ENCODE measurements around the gene ST3GAL4. TPM values are rescaled to one million over a fixed set of nuclear protein-coding genes. Genes with fewer than 3 reads are reported as not detected.

ST3GAL4 gene
- total and polyA plus RNA-seq, 10 of the 15 experiments (the other 5 are each of a cell fraction or from before 2014, with no cell fraction given) = 3.8 to 8.1 (median 6.5) TPM; not detected in 2

DNA sequence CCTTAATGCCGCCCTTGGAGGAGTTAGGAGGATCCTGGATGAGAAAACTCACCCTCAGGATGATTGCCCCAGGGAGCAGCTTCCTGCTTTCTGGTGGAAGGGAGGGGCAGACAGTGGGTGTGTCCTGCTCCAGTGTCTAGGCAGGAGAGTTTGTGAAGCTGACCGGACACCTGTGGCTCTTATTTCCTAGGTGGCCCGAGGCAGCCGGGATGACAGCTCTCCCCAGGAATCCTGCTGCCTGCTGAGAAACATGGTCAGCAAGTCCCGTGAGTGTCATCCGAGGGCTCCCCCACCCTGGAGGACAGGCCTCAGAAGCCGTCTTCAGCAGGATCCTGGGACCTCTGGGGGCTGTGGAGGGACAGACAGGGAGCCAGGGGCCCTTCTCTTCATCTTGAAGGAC is 50.4 kb downstream of the ST3GAL4 start (continued):
- TF ChIP-seq, protein P1, sequence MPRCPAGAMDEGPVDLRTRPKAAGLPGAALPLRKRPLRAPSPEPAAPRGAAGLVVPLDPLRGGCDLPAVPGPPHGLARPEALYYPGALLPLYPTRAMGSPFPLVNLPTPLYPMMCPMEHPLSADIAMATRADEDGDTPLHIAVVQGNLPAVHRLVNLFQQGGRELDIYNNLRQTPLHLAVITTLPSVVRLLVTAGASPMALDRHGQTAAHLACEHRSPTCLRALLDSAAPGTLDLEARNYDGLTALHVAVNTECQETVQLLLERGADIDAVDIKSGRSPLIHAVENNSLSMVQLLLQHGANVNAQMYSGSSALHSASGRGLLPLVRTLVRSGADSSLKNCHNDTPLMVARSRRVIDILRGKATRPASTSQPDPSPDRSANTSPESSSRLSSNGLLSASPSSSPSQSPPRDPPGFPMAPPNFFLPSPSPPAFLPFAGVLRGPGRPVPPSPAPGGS (IDR thresholded peaks at IDR 0.05; ENCODE audit: borderline replicate concordance, insufficient read depth, low read depth, low read length, poor library complexity, severe bottlenecking) = no peak
- no peak for TF ChIP-seq NRF1 (conservative IDR thresholded peaks at IDR 0.05; ENCODE audit: low read depth, low read length)
- no peak for TF ChIP-seq MYC (IDR thresholded peaks at IDR 0.05; ENCODE audit: insufficient read depth, insufficient read length, insufficient replicate concordance, low read length, severe bottlenecking)
- no peak for TF ChIP-seq CHD4 (IDR thresholded peaks at IDR 0.05)
- no peak for TF ChIP-seq ZNF384 (IDR thresholded peaks at IDR 0.05; ENCODE audit: borderline replicate concordance, low read depth, low read length)
- no peak for TF ChIP-seq CREM (IDR thresholded peaks at IDR 0.05; ENCODE audit: low read depth)
- TF ChIP-seq KAT2A (conservative IDR thresholded peaks at IDR 0.05; ENCODE audit: control insufficient read depth, low read depth, low read length) = no peak
- TF ChIP-seq BHLHE40 (IDR thresholded peaks at IDR 0.05; ENCODE audit: borderline replicate concordance in 1 of 2, low read depth in 2 of 2, low read length in 1 of 2) = no peak

DNA sequence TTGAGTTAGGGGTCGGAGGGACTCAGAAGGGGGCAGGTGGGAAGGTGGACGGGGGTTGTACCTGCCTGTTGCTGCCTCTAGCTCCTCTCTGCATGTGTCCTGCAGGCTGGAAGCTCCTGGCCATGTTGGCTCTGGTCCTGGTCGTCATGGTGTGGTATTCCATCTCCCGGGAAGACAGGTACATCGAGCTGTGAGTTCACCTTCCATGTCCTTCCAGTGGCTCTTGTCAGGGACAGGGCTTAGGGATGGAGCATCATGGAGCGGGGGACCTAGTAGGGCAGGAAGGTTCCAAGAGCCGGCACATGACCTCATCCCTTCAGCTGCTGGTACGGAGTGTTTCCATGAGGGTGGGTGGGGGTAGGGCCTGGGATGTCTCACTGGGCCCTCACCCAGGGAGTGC is 50.9 kb downstream of the ST3GAL4 start:
- DNase-seq (ENCODE audit: low read depth, low spot score) (no peak), FAIRE-seq (no peak), ATAC-seq (no peak)
- ChIA-PET CTCF (no interaction called here), RAD21 (ENCODE audit: unreplicated experiment) (no interaction called here), POLR2A (no interaction called here), SMC1A (ENCODE audit: uncharacterized antibody, unreplicated experiment) (no interaction called here)
- H2AFZ ChIP-seq (ENCODE audit: control insufficient read depth, low read depth, low read length) = no peak overlapping the region
- in situ Hi-C loops (cut with MboI) = no loop called here
- H3K27me3 ChIP-seq (replicated peaks in 1 of 2; ENCODE audit: control insufficient read depth in 2 of 2, insufficient read depth in 2 of 2, low read length in 1 of 2) = no peaks in the 10 kb centered on the region
- intact Hi-C loops (cut with micrococcal nuclease; ENCODE audit: unreplicated experiment) = no loop called here
- TF ChIP-seq RCOR1 (conservative IDR thresholded peaks at IDR 0.05; ENCODE audit: low read depth, low read length) (no peak), SIX5 (IDR thresholded peaks at IDR 0.05; ENCODE audit: low read depth, low read length, severe bottlenecking) (no peak), IKZF2 (IDR thresholded peaks at IDR 0.05) (no peak)
- TF ChIP-seq, protein P2, sequence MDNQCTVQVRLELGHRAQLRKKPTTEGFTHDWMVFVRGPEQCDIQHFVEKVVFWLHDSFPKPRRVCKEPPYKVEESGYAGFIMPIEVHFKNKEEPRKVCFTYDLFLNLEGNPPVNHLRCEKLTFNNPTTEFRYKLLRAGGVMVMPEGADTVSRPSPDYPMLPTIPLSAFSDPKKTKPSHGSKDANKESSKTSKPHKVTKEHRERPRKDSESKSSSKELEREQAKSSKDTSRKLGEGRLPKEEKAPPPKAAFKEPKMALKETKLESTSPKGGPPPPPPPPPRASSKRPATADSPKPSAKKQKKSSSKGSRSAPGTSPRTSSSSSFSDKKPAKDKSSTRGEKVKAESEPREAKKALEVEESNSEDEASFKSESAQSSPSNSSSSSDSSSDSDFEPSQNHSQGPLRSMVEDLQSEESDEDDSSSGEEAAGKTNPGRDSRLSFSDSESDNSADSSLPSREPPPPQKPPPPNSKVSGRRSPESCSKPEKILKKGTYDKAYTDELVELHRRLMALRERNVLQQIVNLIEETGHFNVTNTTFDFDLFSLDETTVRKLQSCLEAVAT (IDR thresholded peaks at IDR 0.05) = no peak
- TF ChIP-seq, protein P3, sequence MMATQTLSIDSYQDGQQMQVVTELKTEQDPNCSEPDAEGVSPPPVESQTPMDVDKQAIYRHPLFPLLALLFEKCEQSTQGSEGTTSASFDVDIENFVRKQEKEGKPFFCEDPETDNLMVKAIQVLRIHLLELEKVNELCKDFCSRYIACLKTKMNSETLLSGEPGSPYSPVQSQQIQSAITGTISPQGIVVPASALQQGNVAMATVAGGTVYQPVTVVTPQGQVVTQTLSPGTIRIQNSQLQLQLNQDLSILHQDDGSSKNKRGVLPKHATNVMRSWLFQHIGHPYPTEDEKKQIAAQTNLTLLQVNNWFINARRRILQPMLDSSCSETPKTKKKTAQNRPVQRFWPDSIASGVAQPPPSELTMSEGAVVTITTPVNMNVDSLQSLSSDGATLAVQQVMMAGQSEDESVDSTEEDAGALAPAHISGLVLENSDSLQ (IDR thresholded peaks at IDR 0.05) = no peak
- TF ChIP-seq, protein P4, sequence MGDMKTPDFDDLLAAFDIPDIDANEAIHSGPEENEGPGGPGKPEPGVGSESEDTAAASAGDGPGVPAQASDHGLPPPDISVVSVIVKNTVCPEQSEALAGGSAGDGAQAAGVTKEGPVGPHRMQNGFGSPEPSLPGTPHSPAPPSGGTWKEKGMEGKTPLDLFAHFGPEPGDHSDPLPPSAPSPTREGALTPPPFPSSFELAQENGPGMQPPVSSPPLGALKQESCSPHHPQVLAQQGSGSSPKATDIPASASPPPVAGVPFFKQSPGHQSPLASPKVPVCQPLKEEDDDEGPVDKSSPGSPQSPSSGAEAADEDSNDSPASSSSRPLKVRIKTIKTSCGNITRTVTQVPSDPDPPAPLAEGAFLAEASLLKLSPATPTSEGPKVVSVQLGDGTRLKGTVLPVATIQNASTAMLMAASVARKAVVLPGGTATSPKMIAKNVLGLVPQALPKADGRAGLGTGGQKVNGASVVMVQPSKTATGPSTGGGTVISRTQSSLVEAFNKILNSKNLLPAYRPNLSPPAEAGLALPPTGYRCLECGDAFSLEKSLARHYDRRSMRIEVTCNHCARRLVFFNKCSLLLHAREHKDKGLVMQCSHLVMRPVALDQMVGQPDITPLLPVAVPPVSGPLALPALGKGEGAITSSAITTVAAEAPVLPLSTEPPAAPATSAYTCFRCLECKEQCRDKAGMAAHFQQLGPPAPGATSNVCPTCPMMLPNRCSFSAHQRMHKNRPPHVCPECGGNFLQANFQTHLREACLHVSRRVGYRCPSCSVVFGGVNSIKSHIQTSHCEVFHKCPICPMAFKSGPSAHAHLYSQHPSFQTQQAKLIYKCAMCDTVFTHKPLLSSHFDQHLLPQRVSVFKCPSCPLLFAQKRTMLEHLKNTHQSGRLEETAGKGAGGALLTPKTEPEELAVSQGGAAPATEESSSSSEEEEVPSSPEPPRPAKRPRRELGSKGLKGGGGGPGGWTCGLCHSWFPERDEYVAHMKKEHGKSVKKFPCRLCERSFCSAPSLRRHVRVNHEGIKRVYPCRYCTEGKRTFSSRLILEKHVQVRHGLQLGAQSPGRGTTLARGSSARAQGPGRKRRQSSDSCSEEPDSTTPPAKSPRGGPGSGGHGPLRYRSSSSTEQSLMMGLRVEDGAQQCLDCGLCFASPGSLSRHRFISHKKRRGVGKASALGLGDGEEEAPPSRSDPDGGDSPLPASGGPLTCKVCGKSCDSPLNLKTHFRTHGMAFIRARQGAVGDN (IDR thresholded peaks at IDR 0.05) = no peak
- no peaks in the 10 kb centered on the region for H3K9me3 ChIP-seq (replicated peaks; ENCODE audit: control insufficient read depth, insufficient read depth, low read length)
- 60% methylated on average over 8 of the region's 8 CpGs for WGBS (ENCODE audit: insufficient coverage, insufficient replicate concordance, low lambda C conversion rate, missing lambda C conversion rate)
- no peak overlapping the region for H3K27ac ChIP-seq (ENCODE audit: control insufficient read depth, insufficient read depth)
- H3K36me3 ChIP-seq (ENCODE audit: control insufficient read depth in 2 of 2, insufficient read depth in 2 of 2, low read length in 1 of 2) = no peaks in the 10 kb centered on the region
- no peaks in the 10 kb centered on the region; the same call in 1 of the 2 replicates for H4K20me1 ChIP-seq (ENCODE audit: control insufficient read depth, insufficient read depth)
- H3K9ac ChIP-seq (ENCODE audit: control insufficient read depth, insufficient read depth, low read length) = no peak overlapping the region
- no peak overlapping the region for H3K4me3 ChIP-seq
- H3K4me1 ChIP-seq (ENCODE audit: control insufficient read depth, insufficient read depth, low read length) = peaks cover 3% of the 10 kb centered on the region; the same call in 1 of the 2 replicates
- no TSS peak for BruUV-seq (replicated peaks)
- no peaks in the 10 kb centered on the region for H3K79me2 ChIP-seq (ENCODE audit: control insufficient read depth, insufficient read depth, low read length)
- H3K4me2 ChIP-seq (ENCODE audit: control insufficient read depth, insufficient read depth) = no peak overlapping the region

Data from GM12878 (cell line).